Stimulated activated CD8-positive, alpha-beta memory T cell treated with anti-CD3 and anti-CD28 coated beads, Interleukin-12 subunit alpha, Interleukin-12 subunit beta, amount 100 ng/mL, for 24 hours (primary cell): ENCODE data around the gene PPP1R16B.
"Not testable (repeated sequence)": the region's sequence is repeated elsewhere in the genome, so short reads cannot be mapped to it uniquely, and the experiment has no call there.

Experiments
- DNase-seq: peaks from one replicate; pipeline ENCODE4 v3.0.0-alpha.2; 2020; ENCODE audit errors: extremely low read depth

The PPP1R16B gene

GRCh38 chr20:38935285-38935684 lies 129.8 kb downstream of the PPP1R16B start:
- DNase-seq, result no peak

GRCh38 chr20:38935967-38936407 lies 130.5 kb downstream of the PPP1R16B start:
- DNase-seq, result no peak

GRCh38 chr20:38937000-38937399 lies 131.5 kb downstream of the PPP1R16B start:
- no peak for DNase-seq

- no peak for DNase-seq
Observed at GRCh38 chr20:38937978-38938473, 132.5 kb downstream of the PPP1R16B start.

- no peak for DNase-seq
Observed at GRCh38 chr20:38939686-38940085, 134.2 kb downstream of the PPP1R16B start.

DNA sequence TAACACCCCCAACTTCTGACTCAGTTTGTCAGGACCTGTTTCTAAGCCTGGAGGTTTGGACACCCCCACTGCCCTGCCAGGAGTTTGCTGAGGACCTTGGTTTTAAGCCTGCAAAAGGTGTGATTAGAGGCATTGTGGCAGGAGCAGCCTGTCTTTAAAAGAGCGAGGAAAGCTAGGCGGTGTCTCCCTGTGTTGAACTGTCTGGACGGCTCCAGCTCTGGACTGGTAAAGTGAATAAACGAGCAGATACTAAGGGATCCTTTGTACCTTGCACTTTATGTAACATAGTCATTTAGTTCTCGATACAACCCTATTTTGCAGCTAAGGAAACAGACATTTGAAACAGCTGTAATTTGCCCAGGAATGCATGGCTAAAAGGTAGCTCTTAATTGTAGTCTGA lies 135.1 kb downstream of the PPP1R16B start:
- DNase-seq, result no peak

DNA sequence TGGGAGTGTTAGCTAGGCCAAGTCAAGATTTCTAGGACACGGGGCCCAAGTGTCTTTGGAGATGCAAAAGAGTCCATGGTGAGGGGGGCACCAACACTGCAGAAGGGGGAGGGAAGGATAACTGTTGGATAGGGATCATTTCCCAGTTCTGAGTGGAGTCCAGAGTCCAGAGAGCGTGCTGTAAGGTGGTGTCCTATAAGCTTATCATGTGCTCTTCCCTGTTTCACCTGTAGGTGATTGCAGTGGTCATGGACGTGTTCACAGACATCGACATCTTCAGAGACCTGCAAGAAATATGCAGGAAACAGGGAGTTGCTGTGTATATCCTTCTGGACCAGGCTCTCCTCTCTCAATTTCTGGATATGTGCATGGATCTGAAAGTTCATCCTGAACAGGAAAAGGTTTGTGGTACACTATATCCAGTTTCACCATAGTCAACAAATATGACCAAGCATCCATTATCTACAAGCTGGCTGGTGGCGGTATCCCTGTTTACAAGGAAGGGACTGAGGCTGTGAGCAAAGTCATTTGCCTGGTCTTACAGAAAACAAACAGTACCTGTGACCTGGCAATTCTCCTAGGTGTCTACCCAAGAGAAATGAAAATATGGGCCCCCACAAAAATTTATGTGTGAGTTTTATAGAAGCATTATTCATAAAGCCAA lies 136.4 kb downstream of the PPP1R16B start:
- no peak for DNase-seq

DNA sequence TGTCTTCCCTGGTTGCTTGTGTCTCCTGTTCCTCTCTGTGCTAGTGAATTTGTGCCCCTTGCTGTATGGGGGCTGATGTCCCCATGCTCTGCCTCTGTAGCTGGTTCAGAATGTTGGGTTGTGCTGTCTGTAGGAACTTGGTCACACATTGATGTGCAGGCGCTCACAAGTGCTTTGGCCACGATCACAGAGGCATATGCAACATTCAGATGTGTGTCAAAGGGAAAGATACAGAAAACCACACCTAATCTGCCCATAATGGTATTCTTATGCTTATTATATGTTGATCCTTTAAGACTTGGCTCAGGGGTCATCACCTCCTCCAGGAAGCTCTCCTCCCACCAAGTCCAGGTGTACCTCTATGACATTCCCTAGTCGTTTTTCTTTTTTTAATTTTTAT lies 139.5 kb downstream of the PPP1R16B start:
- DNase-seq, result no peak

- DNase-seq, result no peak
Observed at GRCh38 chr20:38946836-38947235, 141.3 kb downstream of the PPP1R16B start.

GRCh38 chr20:38947931-38948362 lies 142.4 kb downstream of the PPP1R16B start:
- no peak for DNase-seq

- no peak for DNase-seq
Observed at GRCh38 chr20:38950254-38950653, 144.8 kb downstream of the PPP1R16B start.

GRCh38 chr20:38951611-38952010 lies 146.1 kb downstream of the PPP1R16B start:
- DNase-seq, result no peak

DNA sequence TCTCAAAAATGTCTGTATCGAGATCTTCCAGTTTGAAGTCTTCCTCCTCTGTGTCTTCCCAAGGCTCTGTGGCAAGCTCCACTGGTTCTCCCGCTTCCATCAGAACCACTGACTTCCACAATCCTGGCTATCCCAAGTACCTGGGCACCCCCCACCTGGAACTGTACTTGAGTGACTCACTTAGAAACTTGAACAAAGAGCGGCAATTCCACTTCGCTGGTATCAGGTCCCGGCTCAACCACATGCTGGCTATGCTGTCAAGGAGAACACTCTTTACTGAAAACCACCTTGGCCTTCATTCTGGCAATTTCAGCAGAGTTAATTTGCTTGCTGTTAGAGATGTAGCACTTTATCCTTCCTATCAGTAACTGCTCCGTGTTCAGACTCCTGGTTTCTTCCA lies 146.7 kb downstream of the PPP1R16B start:
- no peak for DNase-seq

- no peak for DNase-seq
Observed at GRCh38 chr20:38953630-38954340, 148.3 kb downstream of the PPP1R16B start.

- DNase-seq, result no peak
Observed at GRCh38 chr20:38957235-38957876, 151.9 kb downstream of the PPP1R16B start.

GRCh38 chr20:38957915-38958485 lies 152.5 kb downstream of the PPP1R16B start:
- DNase-seq, result no peak

GRCh38 chr20:38960187-38960687 lies 154.7 kb downstream of the PPP1R16B start:
- not testable (repeated sequence) for DNase-seq

DNA sequence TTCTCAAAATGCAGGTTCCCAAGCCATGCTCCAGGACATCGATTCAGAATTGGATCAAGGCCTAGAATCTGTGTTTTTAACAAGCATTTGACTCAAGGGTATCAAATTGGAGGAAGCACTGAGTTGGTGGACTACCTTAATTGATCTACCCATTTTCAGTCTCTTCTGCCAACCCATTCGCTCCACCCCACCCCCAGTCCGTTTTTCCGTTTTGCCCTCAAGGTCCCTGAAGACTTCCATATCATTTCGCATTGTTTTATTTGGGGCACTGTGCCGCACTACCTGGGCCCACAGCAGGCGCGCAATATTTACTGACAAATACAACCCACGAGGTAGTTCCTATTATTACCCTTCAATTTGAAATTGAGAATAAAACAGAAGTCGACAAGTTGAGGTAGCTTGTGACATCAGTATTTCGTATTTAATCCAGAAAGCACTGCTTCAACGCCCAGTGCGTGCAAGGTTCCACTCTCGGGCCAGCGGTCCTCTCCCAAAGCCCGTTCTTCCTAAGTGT lies 156.1 kb downstream of the PPP1R16B start:
- DNase-seq, result no peak

DNA sequence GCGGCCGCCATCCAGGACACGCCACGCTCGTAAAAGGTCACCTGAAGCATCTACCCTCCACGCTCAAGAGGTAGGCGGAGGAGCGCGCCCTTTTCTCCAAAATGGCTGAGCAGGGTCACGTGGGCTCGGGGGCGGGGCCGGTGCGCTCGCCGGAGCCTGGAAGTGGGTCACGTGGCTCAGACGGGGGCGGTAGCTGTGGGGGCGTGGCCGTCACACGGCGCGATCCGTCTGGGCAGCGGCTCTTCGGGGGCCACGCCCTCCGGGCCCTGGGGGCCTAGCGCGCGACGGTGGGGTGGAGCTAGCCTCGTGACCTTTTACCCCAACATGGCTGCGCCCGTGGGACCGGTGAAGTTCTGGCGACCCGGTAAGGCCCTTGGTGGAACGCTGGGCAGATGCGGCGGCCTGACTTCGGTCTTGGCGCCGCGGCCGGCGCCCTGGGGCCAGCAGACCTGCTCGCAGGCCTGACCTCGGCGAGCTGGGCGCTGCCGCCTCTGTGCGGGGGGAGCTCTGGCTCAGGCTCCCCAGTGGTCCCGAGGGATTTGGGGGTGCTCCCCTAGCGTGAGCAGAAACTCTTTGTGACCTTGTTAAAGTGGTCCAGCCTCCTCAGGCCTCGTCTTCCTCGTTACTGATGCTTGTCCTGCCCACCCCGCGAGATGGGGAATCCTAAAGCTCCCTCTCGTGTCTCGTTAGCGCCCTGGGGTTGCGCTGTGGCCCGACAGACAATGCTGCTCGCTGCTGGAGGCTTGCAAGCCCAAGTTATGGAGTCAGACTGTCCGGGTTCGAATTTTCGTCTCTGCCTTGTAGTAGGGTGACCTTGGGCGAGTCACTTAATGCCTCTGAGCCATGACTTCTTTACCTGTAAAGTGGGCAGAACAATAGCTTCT lies 156.8 kb downstream of the PPP1R16B start, which contains the start of gene DHX35:
Gene DHX35, plus strand, starts transcription at position 301 of the 884 bp plus-strand sequence. Its CDS starts 24 bp downstream, at position 325.
- peak; percentile 96 for DNase-seq

DNA sequence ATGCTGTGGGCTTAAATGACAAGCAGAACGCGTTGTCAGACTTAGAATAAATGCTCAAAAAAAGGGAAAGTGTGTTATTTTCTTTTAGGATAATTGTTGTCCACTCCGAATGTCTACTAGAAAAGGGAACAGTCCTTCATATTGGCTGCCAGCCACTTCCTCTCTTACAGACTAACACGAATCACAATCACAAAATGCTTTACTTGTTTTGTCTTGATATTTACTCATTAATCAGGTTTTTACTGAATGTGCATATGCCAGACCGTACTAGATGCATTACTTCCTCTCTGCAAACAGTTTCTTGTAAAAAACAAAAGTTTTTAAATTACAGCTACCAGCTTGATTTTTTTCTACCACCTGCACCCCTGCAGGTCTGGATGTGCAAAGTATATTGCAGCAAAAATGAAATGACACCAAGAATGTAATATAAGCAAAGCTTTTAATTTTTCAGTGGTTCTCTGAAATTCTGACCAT lies 157.5 kb downstream of the PPP1R16B start:
- DNase-seq, result no peak

DNA sequence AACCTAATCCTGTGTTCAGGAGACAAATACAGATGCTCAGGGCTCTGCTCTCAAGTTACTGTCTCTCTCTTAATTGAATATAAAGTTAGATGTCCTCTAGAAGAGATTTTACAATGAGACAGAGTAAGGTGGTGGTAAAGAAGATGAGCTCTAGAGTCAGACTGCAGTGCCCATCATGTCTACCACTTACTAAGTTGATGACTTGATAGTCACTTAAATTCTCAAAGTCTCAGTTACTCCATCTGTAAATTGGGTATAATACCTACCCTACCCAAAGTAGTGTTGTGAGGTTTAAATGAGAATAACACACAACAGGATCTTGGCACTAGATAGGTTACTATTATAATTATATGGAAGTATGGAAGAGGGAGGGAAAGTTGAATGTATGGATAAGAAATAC lies 158.2 kb downstream of the PPP1R16B start:
- no peak for DNase-seq
